Chondrocyte (in vitro differentiated cells): ENCODE data around the gene FOXP1. TPM values are rescaled to one million over a fixed set of nuclear protein-coding genes. Genes with fewer than 3 reads are reported as not detected.
A peak's percentile ranks its signal among the peaks of the same experiment; 100 is the strongest.

Experiments
- DNase-seq: peaks from one replicate; pipeline ENCODE4 v3.0.0; 2021; ENCODE audit warnings: mixed read lengths, low spot score
- H3K27ac Mint-ChIP-seq: one replicate; pipeline ENCODE4 v1.8.0; 2021; ENCODE audit warnings: mild to moderate bottlenecking, moderate library complexity, mixed read lengths; ENCODE audit not compliant: unreplicated experiment
- H3K27me3 Mint-ChIP-seq: 2 replicates; pipeline ENCODE4 v1.8.0; 2021; ENCODE audit warnings: low read depth, mixed read lengths
- H3K36me3 Mint-ChIP-seq: 2 replicates; pipeline ENCODE4 v1.8.0; 2021; ENCODE audit warnings: low read depth, mixed read lengths
- H3K4me1 Mint-ChIP-seq: 2 replicates; pipeline ENCODE4 v1.8.0; 2021; ENCODE audit warnings: low read depth, mild to moderate bottlenecking, mixed read lengths
- H3K4me3 Mint-ChIP-seq: one replicate; pipeline ENCODE4 v1.8.0; 2021; ENCODE audit warnings: mild to moderate bottlenecking, moderate library complexity, mixed read lengths; ENCODE audit not compliant: unreplicated experiment
- H3K9me3 Mint-ChIP-seq: 2 replicates; pipeline ENCODE4 v1.8.0; 2021; ENCODE audit warnings: low read depth, mixed read lengths
- total RNA-seq: library from RNA; stranded (reverse); gene quantifications from 3 replicates; pipeline ENCODE4 v1.2.1, GENCODE V29; 2021
- TF ChIP-seq, protein P1 (sequence below): fragments of 200-600 bp; sonication (generic); IDR thresholded peaks from 2 replicates; pipeline ENCODE4 v1.5.0; 2021; ENCODE audit warnings: antibody characterized with exemption, mild to moderate bottlenecking, moderate library complexity

Gene FOXP1
- total RNA-seq, 1 donor from 2014 or later = 206 TPM

DNA sequence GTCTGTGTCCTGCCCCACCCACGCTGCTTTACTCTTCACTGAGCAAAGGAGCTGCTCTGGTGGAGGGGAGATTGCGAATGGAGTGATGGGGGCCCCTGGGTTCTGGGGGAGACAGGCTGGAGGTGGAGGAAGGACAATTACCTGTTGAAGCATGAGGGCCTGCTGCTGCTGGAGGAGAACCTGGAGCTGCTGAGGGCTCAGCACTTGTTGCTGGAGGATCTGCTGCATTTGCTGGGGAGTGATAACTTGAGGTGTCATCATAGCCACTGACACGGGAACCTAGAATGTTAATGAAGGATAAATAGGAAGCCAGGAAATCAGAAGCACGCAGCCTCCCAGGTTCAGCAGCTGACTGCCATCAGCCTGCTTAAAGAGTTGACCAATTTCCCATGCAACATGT lies 530.0 kb downstream of the FOXP1 start:
- peak overlapping the region; percentile 88 for H3K27ac Mint-ChIP-seq
- DNase-seq = no peak
- peaks cover 100% of the 10 kb centered on the region for H3K4me1 Mint-ChIP-seq
- H3K9me3 Mint-ChIP-seq = no peaks in the 10 kb centered on the region
- no peak overlapping the region for H3K4me3 Mint-ChIP-seq
- H3K36me3 Mint-ChIP-seq = peaks cover 39% of the 10 kb centered on the region
- TF ChIP-seq, protein P1, sequence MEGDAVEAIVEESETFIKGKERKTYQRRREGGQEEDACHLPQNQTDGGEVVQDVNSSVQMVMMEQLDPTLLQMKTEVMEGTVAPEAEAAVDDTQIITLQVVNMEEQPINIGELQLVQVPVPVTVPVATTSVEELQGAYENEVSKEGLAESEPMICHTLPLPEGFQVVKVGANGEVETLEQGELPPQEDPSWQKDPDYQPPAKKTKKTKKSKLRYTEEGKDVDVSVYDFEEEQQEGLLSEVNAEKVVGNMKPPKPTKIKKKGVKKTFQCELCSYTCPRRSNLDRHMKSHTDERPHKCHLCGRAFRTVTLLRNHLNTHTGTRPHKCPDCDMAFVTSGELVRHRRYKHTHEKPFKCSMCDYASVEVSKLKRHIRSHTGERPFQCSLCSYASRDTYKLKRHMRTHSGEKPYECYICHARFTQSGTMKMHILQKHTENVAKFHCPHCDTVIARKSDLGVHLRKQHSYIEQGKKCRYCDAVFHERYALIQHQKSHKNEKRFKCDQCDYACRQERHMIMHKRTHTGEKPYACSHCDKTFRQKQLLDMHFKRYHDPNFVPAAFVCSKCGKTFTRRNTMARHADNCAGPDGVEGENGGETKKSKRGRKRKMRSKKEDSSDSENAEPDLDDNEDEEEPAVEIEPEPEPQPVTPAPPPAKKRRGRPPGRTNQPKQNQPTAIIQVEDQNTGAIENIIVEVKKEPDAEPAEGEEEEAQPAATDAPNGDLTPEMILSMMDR = no peak
- H3K27me3 Mint-ChIP-seq = no peaks in the 10 kb centered on the region

DNA sequence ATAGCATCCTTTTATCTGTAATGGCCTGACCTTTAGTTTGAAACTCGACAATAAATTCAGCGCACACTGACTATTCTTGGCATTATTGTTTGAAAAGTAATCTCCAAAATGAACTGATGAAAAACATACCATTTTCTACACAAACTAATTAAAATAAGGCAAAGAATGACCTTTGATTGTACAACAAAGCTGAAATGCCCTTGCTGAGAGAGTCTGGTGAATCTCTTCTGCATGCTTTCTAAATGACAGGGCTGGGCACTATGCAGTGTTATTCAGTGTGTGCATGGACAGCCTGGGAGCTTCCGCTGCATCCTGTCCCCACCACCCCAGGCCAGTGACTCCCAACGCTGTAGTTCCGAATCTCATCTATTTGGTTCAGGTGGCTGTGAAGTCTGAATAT lies 530.8 kb downstream of the FOXP1 start:
- TF ChIP-seq, protein P1 = no peak
- Mint-ChIP-seq H3K27ac (peak overlapping the region; percentile 88), H3K9me3 (no peaks in the 10 kb centered on the region), H3K4me1 (peaks cover 100% of the 10 kb centered on the region), H3K36me3 (peaks cover 42% of the 10 kb centered on the region), H3K27me3 (no peaks in the 10 kb centered on the region), H3K4me3 (no peak overlapping the region)
- DNase-seq = no peak

DNA sequence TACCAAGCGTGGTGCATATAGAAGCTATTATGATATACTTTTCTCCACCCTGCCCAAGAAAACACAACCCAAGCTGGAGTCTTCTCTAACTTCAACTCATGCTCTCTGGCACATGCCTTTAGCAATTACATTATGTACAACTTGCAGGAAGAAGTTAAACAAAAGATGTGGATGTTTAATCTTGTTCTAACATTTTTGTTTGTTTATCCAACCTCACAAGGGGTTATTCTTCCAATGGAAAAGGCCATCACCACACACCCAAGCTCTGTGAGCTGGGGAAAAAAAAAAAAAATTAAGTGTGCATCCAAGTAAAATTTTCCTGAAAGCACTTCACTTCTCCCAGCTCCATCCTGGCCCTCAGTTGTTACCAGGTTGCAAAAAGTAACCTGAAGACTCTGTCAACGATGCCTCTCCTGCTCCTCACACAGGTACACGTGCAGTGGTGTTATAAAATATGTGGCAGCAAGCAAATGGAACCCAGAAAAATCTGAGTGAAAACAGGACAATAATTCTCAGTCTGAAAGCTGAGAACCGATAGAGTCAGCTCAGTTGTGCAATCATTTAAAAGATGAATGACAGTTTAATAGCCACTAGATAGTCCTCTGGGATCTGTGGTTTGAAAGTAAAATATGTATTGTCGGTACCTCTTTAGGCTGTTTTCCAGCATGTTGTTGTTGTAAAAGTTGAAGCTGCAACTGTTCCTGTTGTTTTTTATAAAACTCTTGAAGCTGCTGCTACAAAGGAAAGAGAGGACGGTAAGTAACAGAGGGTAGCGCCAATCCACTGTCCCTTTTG lies 531.4 kb downstream of the FOXP1 start:
- Mint-ChIP-seq H3K27me3 (no peaks in the 10 kb centered on the region), H3K4me1 (peaks cover 100% of the 10 kb centered on the region), H3K27ac (peak overlapping the region; percentile 88), H3K4me3 (no peak overlapping the region), H3K36me3 (peaks cover 46% of the 10 kb centered on the region), H3K9me3 (no peaks in the 10 kb centered on the region)
- TF ChIP-seq, protein P1 = no peak
- DNase-seq = no peak

DNA sequence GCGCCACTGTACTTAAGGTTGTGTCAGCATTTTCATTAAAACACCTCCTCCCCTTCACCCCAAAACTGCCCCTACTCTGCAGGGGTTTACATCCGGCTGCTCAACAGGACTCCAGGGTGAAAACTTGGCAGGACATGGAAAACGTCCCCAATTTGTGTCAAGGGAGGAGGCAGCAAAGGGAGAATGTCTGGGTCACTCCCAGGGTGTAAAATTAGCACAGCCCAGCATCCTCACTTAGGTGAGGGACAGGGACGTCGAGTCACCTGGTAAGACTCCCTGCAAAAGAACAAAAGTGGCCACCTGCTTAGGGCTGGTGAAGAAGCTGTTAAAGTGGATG lies 532.3 kb downstream of the FOXP1 start:
- TF ChIP-seq, protein P1 = no peak
- Mint-ChIP-seq H3K36me3 (peaks cover 53% of the 10 kb centered on the region), H3K4me1 (peaks cover 100% of the 10 kb centered on the region), H3K4me3 (no peak overlapping the region), H3K27ac (peak overlapping the region; percentile 83), H3K27me3 (no peaks in the 10 kb centered on the region), H3K9me3 (no peaks in the 10 kb centered on the region)
- no peak for DNase-seq

DNA sequence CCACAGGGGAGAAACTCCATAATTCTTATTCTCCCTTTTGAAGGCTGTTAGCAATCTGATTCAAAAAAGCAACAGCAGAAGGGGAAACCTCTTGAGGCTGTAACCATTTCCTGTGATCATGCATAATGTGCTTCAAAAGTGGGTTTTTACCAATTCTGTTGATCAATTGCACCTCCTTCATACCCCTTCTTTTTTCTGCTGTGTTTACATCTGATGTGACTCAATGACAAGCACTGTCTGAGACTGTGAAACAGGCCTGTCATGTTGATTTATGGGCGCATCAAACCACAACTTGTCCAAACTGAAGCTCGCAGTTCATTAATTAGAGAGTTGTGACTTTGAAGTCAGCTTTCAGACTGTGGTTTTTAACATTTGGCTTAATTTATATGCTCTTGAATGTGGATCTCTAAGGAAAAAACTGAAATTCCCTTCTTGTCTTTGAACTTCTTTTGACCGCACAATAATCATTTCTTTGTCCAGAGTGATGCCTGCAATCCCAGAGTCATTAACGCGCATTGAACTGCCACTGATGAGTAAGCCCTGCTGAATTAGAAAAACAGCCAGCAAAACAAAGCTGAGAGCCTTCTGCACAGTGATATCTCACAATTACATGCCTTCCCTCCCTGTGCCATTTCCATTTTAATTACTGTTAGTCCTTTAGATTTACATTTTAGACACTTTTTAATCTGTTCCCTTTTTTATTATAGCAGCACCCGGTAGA lies 532.8 kb downstream of the FOXP1 start:
- no peak overlapping the region for H3K4me3 Mint-ChIP-seq

More for the DNA sequence above, 532.8 kb downstream of the FOXP1 start:
- H3K4me1 Mint-ChIP-seq = peaks cover 100% of the 10 kb centered on the region
- no peaks in the 10 kb centered on the region for H3K27me3 Mint-ChIP-seq
- peaks cover 57% of the 10 kb centered on the region for H3K36me3 Mint-ChIP-seq
- TF ChIP-seq, protein P1 = no peak
- H3K27ac Mint-ChIP-seq = peak overlapping the region; percentile 83
- DNase-seq = no peak
- H3K9me3 Mint-ChIP-seq = no peaks in the 10 kb centered on the region
